Activated T-cell treated with anti-CD3 and anti-CD28 coated beads, Interleukin-2, amount 50 U/mL, for 72 hours (primary cell): ENCODE measurements around the gene LYPD1. TPM values are rescaled to one million over a fixed set of nuclear protein-coding genes. Genes with fewer than 3 reads are reported as not detected.

Source experiments
- ATAC-seq, 2 donors: fragments of 150-1000 bp; cut with Tn5 transposase; replicated peaks in 1 of 2; 2 replicates each; pipeline ENCODE4 v1.10.0; 2021; ENCODE audit warnings: moderate library complexity in 2 of 2, mild to moderate bottlenecking in 1 of 2
- DNase-seq, 2 donors: peaks; one replicate each; pipeline ENCODE4 v3.0.0; 2021 to 2022; ENCODE audit warnings: mixed read lengths in 1 of 2
- H3K27ac Mint-ChIP-seq: one replicate; pipeline ENCODE4 v1.8.0; 2022; ENCODE audit warnings: mild to moderate bottlenecking, moderate library complexity, mixed read lengths
- H3K27me3 Mint-ChIP-seq: one replicate; pipeline ENCODE4 v1.8.0; 2022; ENCODE audit warnings: low read depth, mixed read lengths
- H3K36me3 Mint-ChIP-seq, 2 donors: one replicate each; pipeline ENCODE4 v1.8.0; 2022; ENCODE audit warnings: mixed read lengths in 2 of 2, mild to moderate bottlenecking in 1 of 2; ENCODE audit not compliant: insufficient read depth in 2 of 2
- H3K4me1 Mint-ChIP-seq: one replicate; pipeline ENCODE4 v1.8.0; 2022; ENCODE audit warnings: low read depth, mixed read lengths
- H3K4me3 Mint-ChIP-seq, 2 donors: one replicate each; pipeline ENCODE4 v1.8.0; 2022; ENCODE audit warnings: mild to moderate bottlenecking in 2 of 2, mixed read lengths in 2 of 2, moderate library complexity in 2 of 2
- H3K9me3 Mint-ChIP-seq, 2 donors: one replicate each; pipeline ENCODE4 v1.8.0; 2022; ENCODE audit warnings: mixed read lengths in 2 of 2
- total RNA-seq, 2 donors: library from RNA; stranded (reverse); gene quantifications; one replicate each; pipeline ENCODE4 v1.2.3, GENCODE V29; 2022

Gene LYPD1
- total RNA-seq, 2 donors from 2014 or later, result not detected

DNA sequence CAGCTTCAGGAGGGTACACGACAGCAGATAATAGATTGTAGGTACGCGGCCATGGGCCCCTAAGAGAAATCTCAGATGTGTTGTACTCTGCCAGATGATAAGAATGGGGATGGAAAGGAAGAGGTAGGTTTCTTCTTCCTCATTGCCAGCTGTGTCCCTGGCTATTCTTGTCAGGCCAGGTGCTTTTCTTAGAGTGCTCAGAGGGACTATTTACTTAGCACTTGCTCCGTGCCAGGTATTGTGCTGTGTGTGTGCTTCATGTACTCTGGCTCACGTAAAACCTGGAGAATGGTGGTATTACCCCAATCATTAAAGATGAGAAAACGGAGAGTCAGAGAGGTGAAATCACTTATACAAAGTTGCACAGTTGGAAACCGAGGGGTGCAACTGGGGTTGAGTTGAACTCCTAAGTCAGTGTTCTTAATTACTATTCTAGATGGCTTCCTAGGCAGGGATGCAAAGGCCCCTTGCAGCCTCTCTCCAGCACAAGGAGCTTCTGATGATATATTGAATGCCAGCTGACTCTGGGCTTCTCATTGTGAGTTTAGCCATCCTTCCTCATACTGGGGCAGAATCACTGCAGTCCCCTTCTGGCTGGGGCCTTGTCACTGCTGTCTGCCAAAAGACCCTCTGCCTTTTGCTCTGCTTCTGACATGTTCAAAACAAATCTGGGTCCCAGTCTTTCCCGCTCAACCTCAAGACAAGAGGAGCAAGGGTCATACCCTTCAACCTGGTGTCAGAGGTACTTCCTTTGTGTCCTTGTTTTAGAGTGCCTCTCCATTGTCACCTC lies 60.7 kb downstream of the LYPD1 start:
- no peak overlapping the region for H3K27ac Mint-ChIP-seq
- peaks cover 0 to 5% of the 10 kb centered on the region in 2 donors for H3K9me3 Mint-ChIP-seq
- H3K27me3 Mint-ChIP-seq, result no peaks in the 10 kb centered on the region
- no peak overlapping the region for H3K4me3 Mint-ChIP-seq
- ATAC-seq (no peak), DNase-seq (no peak)
- no peaks in the 10 kb centered on the region for H3K36me3 Mint-ChIP-seq
- no peaks in the 10 kb centered on the region for H3K4me1 Mint-ChIP-seq

DNA sequence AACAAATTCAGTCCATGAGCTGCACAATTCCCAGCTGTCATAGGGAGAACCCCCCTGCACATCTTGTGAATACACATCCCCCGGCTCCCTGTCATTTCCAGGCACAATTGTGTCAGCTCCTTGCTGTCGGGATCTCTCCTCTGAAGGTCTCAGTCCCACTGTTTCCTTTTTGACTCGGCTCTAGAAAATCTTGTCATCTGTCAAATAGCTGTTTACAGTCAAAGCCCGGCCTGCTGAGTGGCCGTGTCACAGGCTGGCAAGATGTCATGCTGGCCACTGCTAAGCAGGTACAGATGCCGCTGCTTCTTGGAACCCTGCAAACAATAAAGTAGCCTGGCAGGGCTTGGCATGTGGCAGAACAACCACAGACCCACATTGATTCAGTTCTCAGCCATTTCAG lies 61.7 kb downstream of the LYPD1 start:
- no peak overlapping the region for H3K4me3 Mint-ChIP-seq
- no peak for DNase-seq
- H3K36me3 Mint-ChIP-seq, result no peaks in the 10 kb centered on the region
- H3K4me1 Mint-ChIP-seq, result no peaks in the 10 kb centered on the region
- no peaks in the 10 kb centered on the region for H3K27me3 Mint-ChIP-seq
- ATAC-seq, result no peak
- peaks cover 0 to 5% of the 10 kb centered on the region in 2 donors for H3K9me3 Mint-ChIP-seq
- no peak overlapping the region for H3K27ac Mint-ChIP-seq

DNA sequence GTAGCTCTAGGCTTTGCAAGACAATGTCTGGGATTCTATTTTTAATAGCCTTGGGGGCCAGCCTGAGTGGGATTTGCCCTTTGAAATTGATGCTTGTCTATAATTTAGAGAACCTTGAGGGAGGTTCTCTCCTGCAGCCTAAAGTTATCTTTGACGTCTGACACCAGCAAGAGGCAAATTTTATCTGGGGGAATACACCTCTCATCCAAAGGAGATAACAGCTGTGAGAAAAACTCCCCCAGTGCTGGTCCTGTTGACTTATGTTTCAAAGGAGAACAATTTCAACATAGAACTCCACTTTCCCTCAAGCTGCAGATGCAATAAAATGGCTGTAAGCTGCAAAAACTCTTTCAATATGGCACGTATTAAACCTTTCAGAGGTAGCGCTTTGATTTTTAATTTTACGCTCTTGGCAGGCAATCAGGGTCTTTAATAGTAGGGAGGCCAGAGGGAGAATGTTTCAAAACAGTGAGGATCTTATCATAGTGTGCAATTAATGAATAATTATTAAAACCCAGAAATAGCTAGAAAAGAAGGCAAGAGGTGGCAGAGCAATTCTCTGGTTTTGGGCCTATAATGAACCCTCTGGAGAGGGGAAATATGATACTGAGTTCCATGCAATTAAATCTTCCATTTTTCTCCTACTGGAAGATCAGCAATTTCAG lies 62.4 kb downstream of the LYPD1 start:
- Mint-ChIP-seq H3K27ac (no peak overlapping the region), H3K27me3 (no peaks in the 10 kb centered on the region), H3K36me3 (no peaks in the 10 kb centered on the region), H3K9me3 (peaks cover 0 to 5% of the 10 kb centered on the region in 2 donors), H3K4me1 (no peaks in the 10 kb centered on the region), H3K4me3 (no peak overlapping the region)
- ATAC-seq (no peak), DNase-seq (no peak)

DNA sequence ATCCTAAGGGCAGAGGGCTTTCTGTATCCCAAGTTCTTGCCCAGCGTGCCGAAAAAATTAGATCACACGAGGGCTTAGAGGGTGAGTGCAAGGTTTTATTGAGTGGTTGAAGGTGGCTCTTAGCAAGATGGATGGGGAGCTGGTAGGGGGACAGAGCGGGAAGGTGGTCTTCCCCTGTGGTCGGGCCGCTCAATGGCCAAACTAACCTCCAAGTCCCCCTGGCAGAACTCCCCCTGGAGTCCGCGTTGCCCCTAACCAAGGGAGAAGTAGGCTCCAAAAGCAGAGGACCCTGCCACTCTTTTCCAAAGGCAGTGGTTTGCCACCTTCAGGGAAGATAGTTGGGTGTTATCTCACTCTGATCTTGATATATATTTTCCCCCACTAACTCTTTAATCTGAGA lies 63.4 kb downstream of the LYPD1 start:
- no peak for ATAC-seq
- DNase-seq, result no peak
- no peaks in the 10 kb centered on the region for H3K27me3 Mint-ChIP-seq

DNA sequence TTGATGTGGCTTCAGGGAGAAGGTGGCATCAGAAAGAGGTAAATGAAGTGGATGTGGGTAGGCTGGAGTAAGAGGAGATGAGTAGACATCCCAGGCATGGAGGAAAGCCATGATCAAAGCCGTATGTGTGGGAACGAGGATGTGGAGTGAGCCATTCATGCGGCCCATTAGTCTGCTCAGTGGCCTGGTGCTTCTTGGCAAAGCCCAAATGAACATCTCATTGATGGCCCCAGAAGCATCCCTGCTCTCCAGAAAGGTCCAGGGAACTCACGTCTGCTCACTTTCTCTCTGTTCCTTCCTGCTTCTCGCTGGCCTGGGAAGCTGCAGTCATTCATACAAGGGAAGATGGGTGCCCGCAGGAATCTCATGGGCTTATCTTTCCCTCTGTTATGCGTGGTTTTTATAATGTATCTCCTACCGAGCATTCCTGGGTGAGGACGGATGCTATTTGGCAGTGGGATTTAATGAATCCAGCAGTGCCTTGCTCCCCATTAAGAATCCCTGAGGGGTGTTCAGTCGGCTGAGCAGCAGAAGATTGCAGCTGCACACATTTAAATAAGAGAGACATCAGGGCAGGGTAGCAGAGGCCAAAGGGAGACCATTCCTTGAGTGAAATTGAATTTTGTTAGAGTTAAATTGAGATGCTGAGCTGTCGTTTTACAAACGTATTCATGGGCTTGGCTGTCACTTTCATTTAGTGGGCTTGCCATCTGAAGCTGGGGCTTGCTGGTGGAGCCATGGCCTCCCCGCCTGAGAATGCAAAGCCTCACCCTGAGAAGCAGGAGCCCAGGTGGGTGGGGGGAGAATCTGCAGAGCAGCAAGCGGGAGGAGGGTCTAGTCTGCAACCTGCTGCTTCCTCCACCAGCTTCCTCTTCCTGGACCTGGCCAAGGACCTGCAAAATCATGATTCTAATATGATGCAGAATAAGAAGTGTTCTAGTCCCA lies 64.5 kb downstream of the LYPD1 start:
- peaks cover 0 to 5% of the 10 kb centered on the region in 2 donors for H3K9me3 Mint-ChIP-seq
- ATAC-seq (no peak), DNase-seq (no peak)
- no peak overlapping the region for H3K4me3 Mint-ChIP-seq
- H3K27me3 Mint-ChIP-seq, result no peaks in the 10 kb centered on the region
- H3K4me1 Mint-ChIP-seq, result no peaks in the 10 kb centered on the region
- H3K36me3 Mint-ChIP-seq, result no peaks in the 10 kb centered on the region
- H3K27ac Mint-ChIP-seq, result no peak overlapping the region

More for the DNA sequence above, 63.4 kb downstream of the LYPD1 start:
- Mint-ChIP-seq H3K36me3 (no peaks in the 10 kb centered on the region), H3K9me3 (peaks cover 0 to 5% of the 10 kb centered on the region in 2 donors), H3K4me3 (no peak overlapping the region), H3K27ac (no peak overlapping the region), H3K4me1 (no peaks in the 10 kb centered on the region)

DNA sequence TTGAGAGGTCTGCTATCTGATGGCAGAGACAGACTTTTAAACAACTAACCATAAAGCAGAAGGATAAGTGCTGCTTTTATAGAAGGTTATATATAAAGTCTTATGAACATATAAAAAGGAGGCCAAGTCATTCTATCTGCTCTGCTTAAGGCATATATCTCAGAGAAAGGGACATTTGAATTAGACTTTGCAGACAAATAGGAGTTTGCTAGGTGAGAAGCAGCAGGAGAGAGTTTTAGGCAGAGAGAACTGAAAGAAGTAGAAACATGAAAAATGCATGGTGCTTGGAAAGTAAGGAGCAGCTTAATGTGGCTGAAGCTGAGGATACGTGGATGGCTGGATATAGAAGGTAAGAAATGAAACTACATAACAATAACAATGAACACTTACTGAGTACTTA lies 65.4 kb downstream of the LYPD1 start:
- no peak overlapping the region for H3K27ac Mint-ChIP-seq
- no peak for DNase-seq
- H3K9me3 Mint-ChIP-seq, result peaks cover 0 to 5% of the 10 kb centered on the region in 2 donors
- H3K36me3 Mint-ChIP-seq, result no peaks in the 10 kb centered on the region
- H3K27me3 Mint-ChIP-seq, result no peaks in the 10 kb centered on the region
- no peaks in the 10 kb centered on the region for H3K4me1 Mint-ChIP-seq
- no peak for ATAC-seq
- no peak overlapping the region for H3K4me3 Mint-ChIP-seq

DNA sequence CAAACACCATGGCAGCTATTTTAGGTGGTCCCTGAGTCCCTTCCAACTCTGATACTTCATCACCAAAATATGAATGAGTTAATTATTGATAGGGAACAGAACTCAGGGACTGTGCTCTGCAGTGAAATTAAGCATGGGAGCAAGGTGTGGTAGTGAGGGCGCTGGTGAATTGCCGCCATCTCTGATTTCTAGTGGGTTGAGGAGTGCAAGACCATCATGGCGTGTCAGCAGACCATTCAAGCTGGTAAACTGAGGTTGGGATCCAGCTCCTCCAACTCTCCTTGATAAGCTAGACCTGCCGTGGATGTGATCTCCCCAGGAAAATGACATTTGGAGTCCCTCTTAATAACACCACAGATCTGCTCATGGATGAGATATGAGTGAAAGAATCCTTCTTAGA lies 70.4 kb downstream of the LYPD1 start:
- no peak for ATAC-seq
- peaks cover 5 to 8% of the 10 kb centered on the region in 2 donors for H3K9me3 Mint-ChIP-seq
- no peak overlapping the region for H3K27ac Mint-ChIP-seq
- H3K4me1 Mint-ChIP-seq, result no peaks in the 10 kb centered on the region
- H3K36me3 Mint-ChIP-seq, result no peaks in the 10 kb centered on the region
- DNase-seq, result no peak
- peaks cover 6% of the 10 kb centered on the region for H3K27me3 Mint-ChIP-seq
- no peak overlapping the region for H3K4me3 Mint-ChIP-seq

DNA sequence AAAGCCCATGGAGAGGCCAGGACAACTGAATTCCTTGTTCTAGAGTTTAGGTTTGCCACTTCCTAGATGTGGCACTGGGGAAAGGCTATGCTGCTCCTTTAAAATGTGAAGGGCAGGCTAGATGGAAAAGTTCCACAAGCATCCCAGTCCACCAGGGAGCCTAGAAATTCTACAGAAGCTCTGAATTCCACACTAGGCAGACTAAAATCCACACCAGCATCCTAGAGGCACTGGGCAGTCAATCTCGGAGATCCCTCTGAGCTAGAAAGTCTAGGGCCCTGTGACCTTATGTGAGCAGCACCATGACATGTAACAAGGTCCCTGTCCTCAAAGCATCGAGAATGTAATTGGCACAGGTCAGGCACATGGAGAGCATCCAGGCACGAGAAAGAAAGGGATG lies 71.5 kb downstream of the LYPD1 start:
- ATAC-seq (no peak), DNase-seq (no peak)
- Mint-ChIP-seq H3K9me3 (peaks cover 4 to 8% of the 10 kb centered on the region in 2 donors), H3K4me3 (no peak overlapping the region), H3K27ac (no peak overlapping the region), H3K36me3 (no peaks in the 10 kb centered on the region), H3K4me1 (no peaks in the 10 kb centered on the region), H3K27me3 (peaks cover 6% of the 10 kb centered on the region)

DNA sequence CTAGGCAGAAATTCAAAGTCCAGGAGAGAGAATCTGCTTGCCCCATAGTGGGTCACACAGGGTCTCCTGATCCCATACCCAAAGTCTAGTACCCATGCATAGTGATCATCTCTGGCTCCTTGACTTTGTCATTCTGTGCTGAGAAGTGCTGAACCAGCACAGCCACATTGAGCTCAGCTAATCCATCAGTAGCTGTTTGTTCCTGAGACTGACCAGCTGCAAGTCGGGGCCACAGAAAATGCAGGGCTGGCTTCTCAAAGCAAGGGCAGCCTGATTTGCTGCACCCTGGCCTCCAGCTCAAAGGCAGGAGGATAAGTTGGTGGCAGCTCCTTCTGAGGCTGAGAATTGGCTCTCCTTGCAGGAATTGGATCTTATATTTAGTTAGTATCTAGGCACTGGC lies 72.2 kb downstream of the LYPD1 start:
- no peak for ATAC-seq
- DNase-seq, result no peak
- H3K4me1 Mint-ChIP-seq, result no peaks in the 10 kb centered on the region
- no peaks in the 10 kb centered on the region for H3K36me3 Mint-ChIP-seq
- H3K4me3 Mint-ChIP-seq, result no peak overlapping the region
- peaks cover 4 to 8% of the 10 kb centered on the region in 2 donors for H3K9me3 Mint-ChIP-seq
- peaks cover 6% of the 10 kb centered on the region for H3K27me3 Mint-ChIP-seq
- no peak overlapping the region for H3K27ac Mint-ChIP-seq

DNA sequence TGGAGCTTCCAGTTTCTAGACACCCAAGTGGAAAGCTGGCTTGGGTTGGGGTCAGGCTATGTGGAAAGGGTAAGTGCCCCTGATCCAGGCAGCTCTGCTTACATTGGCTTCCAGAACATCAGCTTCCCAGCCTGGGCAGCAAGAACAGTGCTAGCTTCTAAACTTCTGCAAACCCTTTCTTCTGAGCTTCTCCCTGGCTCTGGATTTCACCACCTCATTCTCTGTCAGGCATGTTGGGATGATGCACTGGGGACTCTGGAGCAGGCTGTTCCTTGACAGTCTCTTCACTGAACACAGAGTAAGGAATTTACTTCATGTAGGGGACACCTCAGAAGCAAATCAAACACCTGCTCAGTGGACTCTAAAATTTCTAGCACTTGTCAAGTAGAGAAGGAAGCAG lies 72.8 kb downstream of the LYPD1 start:
- DNase-seq (no peak), ATAC-seq (no peak)
- Mint-ChIP-seq H3K36me3 (no peaks in the 10 kb centered on the region), H3K27ac (no peak overlapping the region), H3K27me3 (peaks cover 6% of the 10 kb centered on the region), H3K4me1 (no peaks in the 10 kb centered on the region), H3K4me3 (no peak overlapping the region), H3K9me3 (peaks cover 4 to 8% of the 10 kb centered on the region in 2 donors)

DNA sequence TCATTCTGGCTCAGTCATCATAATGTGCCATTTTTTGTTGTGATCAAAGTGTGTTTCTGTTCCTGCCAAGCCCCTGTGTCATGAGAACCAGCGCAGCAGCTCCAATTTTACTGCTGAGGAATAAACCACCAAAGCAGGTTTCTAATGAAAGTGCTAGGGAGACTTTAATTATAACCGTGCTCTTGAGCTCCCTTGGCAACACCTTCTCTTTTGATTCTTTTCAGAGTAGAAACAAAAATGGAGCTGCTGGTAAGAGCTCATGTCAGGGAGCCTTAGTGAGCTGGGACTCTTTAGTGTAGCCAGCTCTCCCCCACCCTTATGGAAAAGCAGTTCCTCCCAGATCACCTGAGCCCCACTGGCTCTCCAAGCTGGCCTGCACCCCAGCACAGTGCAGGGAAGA lies 74.3 kb downstream of the LYPD1 start:
- no peak for ATAC-seq
- no peaks in the 10 kb centered on the region for H3K36me3 Mint-ChIP-seq
- DNase-seq, result no peak
- H3K27ac Mint-ChIP-seq, result no peak overlapping the region
- no peak overlapping the region for H3K4me3 Mint-ChIP-seq
- H3K27me3 Mint-ChIP-seq, result peaks cover 6% of the 10 kb centered on the region
- H3K4me1 Mint-ChIP-seq, result no peaks in the 10 kb centered on the region
- peaks cover 4 to 9% of the 10 kb centered on the region in 2 donors for H3K9me3 Mint-ChIP-seq

DNA sequence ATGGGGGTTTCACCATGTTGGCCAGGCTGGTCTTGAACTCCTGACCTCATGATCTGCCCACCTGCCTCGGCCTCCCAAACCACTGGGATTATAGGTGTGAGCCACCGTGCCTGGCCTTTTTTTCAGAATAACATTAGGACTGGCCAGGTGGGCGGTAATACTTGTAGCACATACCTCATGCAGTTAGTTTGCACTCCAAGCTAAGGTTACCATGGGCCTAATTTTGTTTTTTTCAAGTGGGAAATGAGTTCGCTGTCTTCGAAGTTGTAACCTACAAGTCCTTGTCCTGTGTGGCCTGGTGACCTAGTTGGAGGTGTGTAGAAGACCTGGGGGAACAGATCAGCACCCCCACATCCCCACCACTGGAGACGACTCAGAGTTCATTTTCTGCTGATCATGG lies 74.8 kb downstream of the LYPD1 start:
- Mint-ChIP-seq H3K4me3 (no peak overlapping the region), H3K9me3 (peaks cover 5 to 11% of the 10 kb centered on the region in 2 donors), H3K4me1 (no peaks in the 10 kb centered on the region), H3K36me3 (no peaks in the 10 kb centered on the region), H3K27ac (no peak overlapping the region), H3K27me3 (peaks cover 6% of the 10 kb centered on the region)
- ATAC-seq, result no peak
- DNase-seq, result no peak
